LNCAP (cell line): Measurements from ENCODE around the gene PRKCZ.

Experiments
- CTCF ChIP-seq: fragments of 450-650 bp; IDR thresholded peaks from 2 replicates; pipeline ENCODE4 v1.5.1; 2017; ENCODE audit warnings: mild to moderate bottlenecking

The PRKCZ gene

DNA sequence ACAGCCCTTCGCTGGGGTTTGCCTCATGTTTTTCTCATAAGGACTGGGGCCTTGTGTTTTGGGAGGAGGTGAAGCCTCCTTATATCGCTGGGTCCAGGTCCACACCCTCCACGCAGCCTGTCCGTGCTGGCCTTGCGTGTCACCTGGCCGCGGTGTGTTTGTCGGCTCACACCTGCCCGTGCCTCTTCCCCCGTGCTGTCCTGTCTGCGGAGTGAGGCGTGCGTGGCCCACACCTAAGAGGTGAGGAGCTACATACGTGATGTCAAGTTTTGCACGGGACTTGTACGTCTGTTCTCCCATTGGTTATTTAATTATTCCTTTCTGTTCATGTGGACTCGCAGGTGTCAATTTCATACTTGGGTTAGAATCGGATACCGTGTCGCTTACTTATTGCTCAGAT lies 30.7 kb downstream of the PRKCZ start:
- TF ChIP-seq CTCF: no peak

DNA sequence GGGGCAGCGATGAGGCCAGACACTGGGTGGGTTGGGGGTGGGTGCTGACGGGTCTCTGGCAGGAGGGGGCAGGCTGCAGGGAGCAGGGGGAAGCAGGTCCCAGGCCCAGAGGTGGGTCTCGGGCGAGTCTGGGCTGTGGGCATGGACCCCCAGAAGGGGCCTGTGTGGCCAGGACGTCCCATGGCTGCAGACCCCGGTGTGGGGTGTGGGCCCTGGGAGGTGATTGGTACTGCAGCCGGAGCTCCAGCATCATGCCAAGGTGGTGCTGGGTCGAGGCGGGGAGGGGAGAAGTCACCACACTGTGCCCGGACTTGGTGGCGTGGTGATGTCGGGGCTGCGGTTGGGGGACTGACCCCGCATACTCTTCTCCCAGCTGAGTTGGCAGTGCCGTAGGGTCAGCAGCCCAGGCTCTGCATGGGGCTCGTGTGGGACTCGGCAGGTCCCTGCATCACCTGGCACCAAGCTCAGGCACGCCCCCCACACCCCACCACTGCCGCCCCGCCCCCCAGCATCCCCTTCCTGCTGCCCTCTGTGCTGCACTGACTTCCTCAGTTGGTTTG lies 31.2 kb downstream of the PRKCZ start:
- no peak for TF ChIP-seq CTCF

GRCh38 chr1:2082064-2082463 lies 31.9 kb downstream of the PRKCZ start:
- no peak for TF ChIP-seq CTCF

DNA sequence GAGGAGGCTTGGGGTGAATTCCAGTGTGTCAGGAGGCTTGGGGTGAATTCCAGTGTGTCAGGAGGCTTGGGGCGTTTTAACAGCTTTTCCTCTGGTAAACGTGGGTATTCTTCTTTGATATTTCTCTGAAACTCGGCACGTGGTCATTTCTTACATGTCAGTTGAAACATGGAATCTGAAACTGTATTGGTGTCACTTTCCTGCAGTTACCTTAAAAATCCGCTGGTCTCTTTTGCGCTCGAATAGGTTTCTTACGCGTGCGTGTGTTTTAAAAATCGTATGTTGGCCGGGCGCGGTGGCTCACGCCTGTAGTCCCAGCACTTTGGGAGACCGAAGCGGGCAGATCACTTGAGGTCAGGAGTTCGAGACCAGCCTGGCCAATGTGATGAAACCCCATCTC lies 33.5 kb downstream of the PRKCZ start:
- TF ChIP-seq CTCF: no peak

- no peak for TF ChIP-seq CTCF
Observed at GRCh38 chr1:2084306-2084705, 34.1 kb downstream of the PRKCZ start.

DNA sequence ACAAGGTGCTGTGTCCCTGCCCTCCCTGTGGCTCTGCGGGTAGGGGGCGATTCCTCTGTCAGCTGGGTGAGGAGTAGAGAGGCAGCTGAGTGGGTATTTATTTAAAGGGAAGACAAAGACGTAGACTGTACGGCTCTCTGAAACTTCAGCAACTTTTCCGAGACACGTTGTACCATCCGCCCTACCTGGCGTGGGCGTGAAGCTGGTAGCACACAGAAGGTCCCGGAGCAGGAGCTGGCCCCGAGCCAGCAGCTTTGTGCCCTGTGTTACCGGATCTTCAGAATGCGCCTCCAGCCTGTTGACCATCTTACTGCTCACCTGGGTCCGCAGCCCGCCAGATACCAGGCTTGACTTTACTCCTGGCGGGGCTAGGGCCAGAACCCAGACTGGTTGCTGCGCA lies 34.9 kb downstream of the PRKCZ start:
- TF ChIP-seq CTCF: no peak

DNA sequence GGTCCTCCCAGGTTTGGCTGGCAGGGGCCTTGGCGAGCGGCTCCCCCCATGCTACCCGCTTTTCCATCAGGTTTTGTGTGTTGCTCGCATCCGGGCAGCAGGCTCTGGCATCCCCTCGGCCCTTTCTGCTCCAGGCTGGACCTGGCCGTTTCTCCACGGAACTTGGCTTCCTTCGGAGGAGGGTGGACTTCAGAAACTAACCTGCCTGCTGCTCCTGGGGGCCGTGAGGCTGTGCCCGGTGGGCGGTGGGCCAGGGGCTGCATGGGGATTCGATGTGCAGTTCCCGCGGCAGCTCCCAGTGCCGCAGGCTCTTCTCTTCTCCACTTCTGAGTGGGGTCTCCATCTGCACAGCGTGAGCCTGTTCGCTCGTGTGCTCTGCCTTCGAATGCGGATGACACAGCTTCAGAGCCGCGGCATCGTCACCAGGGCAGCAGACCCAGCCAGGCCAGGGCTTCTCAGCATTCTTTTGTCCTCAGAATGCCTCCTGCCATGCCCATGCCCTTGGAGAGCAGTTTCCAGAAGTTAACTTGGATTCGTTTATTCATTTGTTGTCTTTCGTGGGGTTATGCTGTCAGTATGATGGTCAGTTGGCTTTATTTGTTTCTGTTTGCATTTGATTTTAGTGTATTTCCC lies 36.4 kb downstream of the PRKCZ start:
- no peak for TF ChIP-seq CTCF

DNA sequence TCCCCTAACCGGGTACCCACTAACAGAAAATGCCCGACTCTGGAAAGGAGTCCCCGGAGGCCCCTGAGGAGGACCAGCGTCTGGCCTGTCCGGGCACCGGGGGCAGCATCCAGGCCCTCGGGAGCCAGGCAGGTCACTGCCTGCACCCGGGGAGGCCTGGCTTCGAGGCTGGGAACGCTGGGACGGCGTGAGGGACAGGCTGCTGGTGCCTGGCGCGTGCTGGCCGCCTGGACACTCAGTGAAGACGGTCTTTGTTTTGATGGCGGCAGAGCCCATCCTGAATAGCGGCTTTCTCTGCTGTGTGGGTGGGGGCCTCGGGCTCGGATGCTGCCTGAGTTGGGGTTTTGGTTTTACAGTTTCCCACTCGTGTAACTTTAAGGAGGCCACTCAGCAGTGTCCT lies 37.6 kb downstream of the PRKCZ start:
- no peak for TF ChIP-seq CTCF
